ENCODE results near the gene CTBP2.

Gene CTBP2

GRCh38 chr10:125192005-125192404 lies 31.6 kb upstream of the CTBP2 start:
- Histone ChIP-seq H3K27me3 (ENCODE audit: low read length) (no peaks in the 10 kb centered on the region), H3K9me2 (replicated peaks; ENCODE audit: insufficient read depth, low read length) (no peaks in the 10 kb centered on the region), H3K36me3 (ENCODE audit: low read length) (no peaks in the 10 kb centered on the region), H3K9ac (ENCODE audit: low read length) (no peak overlapping the region), H4K20me1 (ENCODE audit: low read depth, low read length) (no peaks in the 10 kb centered on the region), H3F3A (ENCODE audit: insufficient read depth) (no peaks in the 10 kb centered on the region), H3K9me3 (ENCODE audit: insufficient read depth, low read length) (no peaks in the 10 kb centered on the region), H3K4me2 (ENCODE audit: low read depth, low read length, poor library complexity, severe bottlenecking) (no peak overlapping the region), H2AFZ (ENCODE audit: low read depth, low read length, severe bottlenecking) (no peak overlapping the region), H3K27ac (ENCODE audit: low read depth, low read length) (no peak overlapping the region), H3K79me2 (ENCODE audit: insufficient read depth, low read length) (no peaks in the 10 kb centered on the region), H3K4me3 (ENCODE audit: insufficient read depth, low read length, poor library complexity, severe bottlenecking) (no peak overlapping the region)
- no peak for TF ChIP-seq EZH2phosphoT487 (conservative IDR thresholded peaks at IDR 0.05; ENCODE audit: low read length)
- TF ChIP-seq, protein P1, sequence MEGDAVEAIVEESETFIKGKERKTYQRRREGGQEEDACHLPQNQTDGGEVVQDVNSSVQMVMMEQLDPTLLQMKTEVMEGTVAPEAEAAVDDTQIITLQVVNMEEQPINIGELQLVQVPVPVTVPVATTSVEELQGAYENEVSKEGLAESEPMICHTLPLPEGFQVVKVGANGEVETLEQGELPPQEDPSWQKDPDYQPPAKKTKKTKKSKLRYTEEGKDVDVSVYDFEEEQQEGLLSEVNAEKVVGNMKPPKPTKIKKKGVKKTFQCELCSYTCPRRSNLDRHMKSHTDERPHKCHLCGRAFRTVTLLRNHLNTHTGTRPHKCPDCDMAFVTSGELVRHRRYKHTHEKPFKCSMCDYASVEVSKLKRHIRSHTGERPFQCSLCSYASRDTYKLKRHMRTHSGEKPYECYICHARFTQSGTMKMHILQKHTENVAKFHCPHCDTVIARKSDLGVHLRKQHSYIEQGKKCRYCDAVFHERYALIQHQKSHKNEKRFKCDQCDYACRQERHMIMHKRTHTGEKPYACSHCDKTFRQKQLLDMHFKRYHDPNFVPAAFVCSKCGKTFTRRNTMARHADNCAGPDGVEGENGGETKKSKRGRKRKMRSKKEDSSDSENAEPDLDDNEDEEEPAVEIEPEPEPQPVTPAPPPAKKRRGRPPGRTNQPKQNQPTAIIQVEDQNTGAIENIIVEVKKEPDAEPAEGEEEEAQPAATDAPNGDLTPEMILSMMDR (IDR thresholded peaks at IDR 0.05; ENCODE audit: insufficient read depth, low read length, poor library complexity, severe bottlenecking) = no peak

DNA sequence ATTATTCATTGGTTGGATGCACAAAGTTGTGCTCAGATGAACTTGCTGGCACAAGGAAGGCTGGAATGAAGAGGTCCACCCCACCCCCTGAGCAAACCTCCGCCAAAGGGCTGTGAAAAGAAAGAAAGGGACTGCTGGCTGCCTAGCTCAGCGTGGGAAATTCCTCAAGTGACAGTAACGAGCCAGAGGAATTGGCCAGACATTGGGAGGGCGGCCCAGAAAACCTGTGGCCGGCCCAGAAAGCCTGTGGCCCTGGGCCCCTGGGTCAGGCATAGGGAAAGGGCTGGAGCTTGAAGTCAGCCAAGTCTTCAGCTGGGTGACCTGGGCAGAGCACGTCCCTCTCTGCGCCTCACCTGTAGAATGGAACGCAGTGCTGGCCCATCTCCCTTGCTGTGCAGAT lies 30.6 kb upstream of the CTBP2 start:
- Histone ChIP-seq H3K9me3 (ENCODE audit: insufficient read depth, low read length) (no peaks in the 10 kb centered on the region), H3K4me2 (ENCODE audit: low read depth, low read length, poor library complexity, severe bottlenecking) (no peak overlapping the region), H4K20me1 (ENCODE audit: low read depth, low read length) (no peaks in the 10 kb centered on the region), H3K9ac (ENCODE audit: low read length) (no peak overlapping the region), H3K9me2 (replicated peaks; ENCODE audit: insufficient read depth, low read length) (no peaks in the 10 kb centered on the region), H3K36me3 (ENCODE audit: low read length) (no peaks in the 10 kb centered on the region), H3K27me3 (ENCODE audit: low read length) (no peaks in the 10 kb centered on the region), H3K79me2 (ENCODE audit: insufficient read depth, low read length) (no peaks in the 10 kb centered on the region), H3K4me3 (ENCODE audit: insufficient read depth, low read length, poor library complexity, severe bottlenecking) (no peak overlapping the region), H3K27ac (ENCODE audit: low read depth, low read length) (no peak overlapping the region), H3F3A (ENCODE audit: insufficient read depth) (no peaks in the 10 kb centered on the region), H2AFZ (ENCODE audit: low read depth, low read length, severe bottlenecking) (no peak overlapping the region)
- TF ChIP-seq, protein P1 (IDR thresholded peaks at IDR 0.05; ENCODE audit: insufficient read depth, low read length, poor library complexity, severe bottlenecking) = no peak
- no peak for TF ChIP-seq EZH2phosphoT487 (conservative IDR thresholded peaks at IDR 0.05; ENCODE audit: low read length)

DNA sequence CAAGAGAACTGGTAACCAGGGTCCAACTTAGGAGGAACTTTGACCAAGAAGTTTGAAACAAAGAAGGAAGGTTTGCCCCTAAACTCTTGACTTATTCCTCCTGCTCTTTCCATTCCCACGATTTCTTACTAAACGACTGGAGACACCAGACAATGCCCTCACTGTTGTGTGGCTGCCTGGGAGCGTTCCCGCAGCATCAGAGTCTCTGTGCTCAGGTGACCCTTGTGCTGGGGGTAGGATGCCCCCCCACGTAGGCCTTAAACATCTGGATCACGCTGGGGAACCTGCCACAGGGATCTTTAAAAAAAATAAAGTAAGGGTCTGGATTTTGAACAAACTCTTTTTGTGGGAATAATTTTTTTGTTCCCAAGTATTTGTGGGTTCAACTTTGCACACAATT lies 30.1 kb upstream of the CTBP2 start:
- Histone ChIP-seq H3K9me2 (replicated peaks; ENCODE audit: insufficient read depth, low read length) (no peaks in the 10 kb centered on the region), H3K27ac (ENCODE audit: low read depth, low read length) (no peak overlapping the region), H3K79me2 (ENCODE audit: insufficient read depth, low read length) (no peaks in the 10 kb centered on the region), H3K27me3 (ENCODE audit: low read length) (no peaks in the 10 kb centered on the region), H3K4me2 (ENCODE audit: low read depth, low read length, poor library complexity, severe bottlenecking) (no peak overlapping the region), H2AFZ (ENCODE audit: low read depth, low read length, severe bottlenecking) (no peak overlapping the region), H3F3A (ENCODE audit: insufficient read depth) (no peaks in the 10 kb centered on the region), H4K20me1 (ENCODE audit: low read depth, low read length) (no peaks in the 10 kb centered on the region), H3K4me3 (ENCODE audit: insufficient read depth, low read length, poor library complexity, severe bottlenecking) (no peak overlapping the region), H3K9ac (ENCODE audit: low read length) (no peak overlapping the region), H3K9me3 (ENCODE audit: insufficient read depth, low read length) (no peaks in the 10 kb centered on the region), H3K36me3 (ENCODE audit: low read length) (no peaks in the 10 kb centered on the region)
- TF ChIP-seq EZH2phosphoT487 (conservative IDR thresholded peaks at IDR 0.05; ENCODE audit: low read length) = no peak
- TF ChIP-seq, protein P1 (IDR thresholded peaks at IDR 0.05; ENCODE audit: insufficient read depth, low read length, poor library complexity, severe bottlenecking) = no peak
